ENCODE data around the gene MAB21L2.

GRCh38 chr4:150586162-150586810, 4.3 kb downstream of the MAB21L2 start:
- TF ChIP-seq, protein P1, sequence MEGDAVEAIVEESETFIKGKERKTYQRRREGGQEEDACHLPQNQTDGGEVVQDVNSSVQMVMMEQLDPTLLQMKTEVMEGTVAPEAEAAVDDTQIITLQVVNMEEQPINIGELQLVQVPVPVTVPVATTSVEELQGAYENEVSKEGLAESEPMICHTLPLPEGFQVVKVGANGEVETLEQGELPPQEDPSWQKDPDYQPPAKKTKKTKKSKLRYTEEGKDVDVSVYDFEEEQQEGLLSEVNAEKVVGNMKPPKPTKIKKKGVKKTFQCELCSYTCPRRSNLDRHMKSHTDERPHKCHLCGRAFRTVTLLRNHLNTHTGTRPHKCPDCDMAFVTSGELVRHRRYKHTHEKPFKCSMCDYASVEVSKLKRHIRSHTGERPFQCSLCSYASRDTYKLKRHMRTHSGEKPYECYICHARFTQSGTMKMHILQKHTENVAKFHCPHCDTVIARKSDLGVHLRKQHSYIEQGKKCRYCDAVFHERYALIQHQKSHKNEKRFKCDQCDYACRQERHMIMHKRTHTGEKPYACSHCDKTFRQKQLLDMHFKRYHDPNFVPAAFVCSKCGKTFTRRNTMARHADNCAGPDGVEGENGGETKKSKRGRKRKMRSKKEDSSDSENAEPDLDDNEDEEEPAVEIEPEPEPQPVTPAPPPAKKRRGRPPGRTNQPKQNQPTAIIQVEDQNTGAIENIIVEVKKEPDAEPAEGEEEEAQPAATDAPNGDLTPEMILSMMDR (IDR thresholded peaks at IDR 0.05; ENCODE audit: poor library complexity) = no peak
- TF ChIP-seq EZH2phosphoT487 (IDR thresholded peaks at IDR 0.05; ENCODE audit: low read depth, severe bottlenecking, unreplicated experiment) = no peak
